ENCODE data around the gene SRRD. TPM values are rescaled to one million over a fixed set of nuclear protein-coding genes. Genes with fewer than 3 reads are reported as not detected.

Gene SRRD
- total RNA-seq, 1 experiment from 2014 or later: 25.1 TPM

DNA sequence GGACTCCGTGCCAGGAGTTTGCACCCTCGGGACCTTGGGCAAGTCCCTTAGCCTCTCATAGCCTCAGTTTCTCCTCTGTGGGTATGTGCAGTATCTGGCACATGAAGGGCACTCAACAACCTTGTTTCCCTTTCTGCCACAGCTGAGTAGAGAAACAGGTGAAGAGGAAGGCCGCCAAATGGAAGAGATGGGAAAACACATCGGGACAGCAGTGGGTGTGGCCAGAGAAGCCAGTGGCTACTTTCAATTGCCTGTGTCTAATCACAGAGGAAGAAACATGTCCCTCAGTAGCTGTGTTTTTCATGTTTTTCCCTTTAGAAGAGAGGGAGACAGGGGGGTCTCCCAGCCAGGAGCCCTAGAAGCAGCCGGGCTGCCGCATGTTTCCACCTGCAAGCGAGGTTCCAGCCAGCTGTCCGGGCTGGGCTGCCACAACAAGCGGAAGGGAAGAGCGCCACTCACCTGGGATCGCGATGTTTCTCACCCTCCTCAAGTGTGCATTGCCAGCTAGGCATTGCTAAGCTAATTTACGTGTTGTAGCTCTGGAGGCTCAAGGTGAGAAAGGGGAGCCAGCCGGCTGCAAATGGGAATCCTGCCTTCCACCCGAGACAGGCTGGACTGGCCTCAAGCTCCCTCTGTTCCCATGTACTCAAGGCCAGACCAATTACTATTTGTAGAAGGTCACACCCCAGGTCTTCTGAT, 38.0 kb upstream of the SRRD start:
- no peaks in the 10 kb centered on the region for H3K9me3 Mint-ChIP-seq
- no peak for ATAC-seq
- ChIA-PET CTCF (interaction anchor here (0.9 to 4.4 kb wide), 7 partner anchors 15 to 233 kb away, joined by 3 to 22 read pairs (median 4); no protein-coding TSS in a partner anchor), POLR2A (no interaction called here)
- H3K27me3 Mint-ChIP-seq (ENCODE audit: low read depth): no peaks in the 10 kb centered on the region
- H3K36me3 Mint-ChIP-seq: no peaks in the 10 kb centered on the region
- peak overlapping the region; percentile 12; the same call in 1 of the 2 replicates for H3K27ac Mint-ChIP-seq
- no peak overlapping the region for H3K4me3 Mint-ChIP-seq
- peaks cover 5% of the 10 kb centered on the region for H3K4me1 Mint-ChIP-seq
- DNase-seq (ENCODE audit: low spot score): no peak
- TF ChIP-seq TEAD1 (CRISPR knock-in tag; IDR thresholded peaks at IDR 0.05): no peak
- TF ChIP-seq, protein P1, sequence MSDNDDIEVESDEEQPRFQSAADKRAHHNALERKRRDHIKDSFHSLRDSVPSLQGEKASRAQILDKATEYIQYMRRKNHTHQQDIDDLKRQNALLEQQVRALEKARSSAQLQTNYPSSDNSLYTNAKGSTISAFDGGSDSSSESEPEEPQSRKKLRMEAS (CRISPR knock-in tag; IDR thresholded peaks at IDR 0.05): no peak

DNA sequence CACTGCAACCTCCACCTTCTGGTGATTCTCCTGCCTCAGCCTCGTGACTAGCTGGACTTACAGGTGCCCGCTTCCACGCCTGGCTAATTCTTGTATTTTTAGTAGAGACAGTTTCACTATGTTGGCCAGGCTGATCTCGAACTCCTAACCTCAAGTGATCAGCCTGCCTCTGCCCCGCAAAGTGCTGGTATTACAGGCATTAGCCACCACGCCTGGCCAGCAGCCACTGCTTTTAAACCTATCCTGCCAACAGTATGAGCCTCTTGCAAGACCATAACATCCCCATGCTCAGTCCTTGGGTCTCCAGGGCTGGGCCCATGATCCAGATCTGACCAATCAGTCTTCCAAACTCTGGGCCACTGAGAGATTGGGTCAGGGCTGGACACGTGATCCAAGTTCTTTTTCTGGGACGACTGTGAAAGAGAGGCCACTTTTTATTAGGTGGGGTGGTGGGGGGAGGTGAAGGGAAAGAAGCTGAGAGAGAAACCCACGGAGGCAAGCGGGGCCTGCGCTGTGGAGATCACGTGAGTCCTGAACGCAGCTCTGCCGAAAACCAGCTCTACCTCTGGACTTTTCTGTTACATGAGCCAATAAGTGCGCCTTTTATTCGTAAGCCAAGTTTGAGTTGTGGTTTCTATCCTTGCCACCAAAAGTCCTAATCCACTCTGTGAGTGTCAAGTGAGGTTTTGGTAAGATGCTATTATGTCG, 36.7 kb upstream of the SRRD start:
- peak overlapping the region; percentile 77 for H3K27ac Mint-ChIP-seq
- peaks cover 6% of the 10 kb centered on the region for H3K36me3 Mint-ChIP-seq
- no peaks in the 10 kb centered on the region for H3K27me3 Mint-ChIP-seq (ENCODE audit: low read depth)
- POLR2A ChIA-PET: no interaction called here
- H3K4me1 Mint-ChIP-seq: peaks cover 5% of the 10 kb centered on the region
- no peaks in the 10 kb centered on the region for H3K9me3 Mint-ChIP-seq
- CTCF ChIA-PET: interaction anchor here (0.9 to 4.4 kb wide), 5 partner anchors 14 to 232 kb away, joined by 3 to 22 read pairs (median 4); no protein-coding TSS in a partner anchor
- DNase-seq (ENCODE audit: low spot score) (no peak), ATAC-seq (no peak)
- no peak for TF ChIP-seq CREB1 (CRISPR knock-in tag; IDR thresholded peaks at IDR 0.05)
- TF ChIP-seq HMGA2 (CRISPR knock-in tag; IDR thresholded peaks at IDR 0.05): no peak
- TF ChIP-seq, protein P2, sequence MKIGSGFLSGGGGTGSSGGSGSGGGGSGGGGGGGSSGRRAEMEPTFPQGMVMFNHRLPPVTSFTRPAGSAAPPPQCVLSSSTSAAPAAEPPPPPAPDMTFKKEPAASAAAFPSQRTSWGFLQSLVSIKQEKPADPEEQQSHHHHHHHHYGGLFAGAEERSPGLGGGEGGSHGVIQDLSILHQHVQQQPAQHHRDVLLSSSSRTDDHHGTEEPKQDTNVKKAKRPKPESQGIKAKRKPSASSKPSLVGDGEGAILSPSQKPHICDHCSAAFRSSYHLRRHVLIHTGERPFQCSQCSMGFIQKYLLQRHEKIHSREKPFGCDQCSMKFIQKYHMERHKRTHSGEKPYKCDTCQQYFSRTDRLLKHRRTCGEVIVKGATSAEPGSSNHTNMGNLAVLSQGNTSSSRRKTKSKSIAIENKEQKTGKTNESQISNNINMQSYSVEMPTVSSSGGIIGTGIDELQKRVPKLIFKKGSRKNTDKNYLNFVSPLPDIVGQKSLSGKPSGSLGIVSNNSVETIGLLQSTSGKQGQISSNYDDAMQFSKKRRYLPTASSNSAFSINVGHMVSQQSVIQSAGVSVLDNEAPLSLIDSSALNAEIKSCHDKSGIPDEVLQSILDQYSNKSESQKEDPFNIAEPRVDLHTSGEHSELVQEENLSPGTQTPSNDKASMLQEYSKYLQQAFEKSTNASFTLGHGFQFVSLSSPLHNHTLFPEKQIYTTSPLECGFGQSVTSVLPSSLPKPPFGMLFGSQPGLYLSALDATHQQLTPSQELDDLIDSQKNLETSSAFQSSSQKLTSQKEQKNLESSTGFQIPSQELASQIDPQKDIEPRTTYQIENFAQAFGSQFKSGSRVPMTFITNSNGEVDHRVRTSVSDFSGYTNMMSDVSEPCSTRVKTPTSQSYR (CRISPR knock-in tag; IDR thresholded peaks at IDR 0.05): no peak
- TF ChIP-seq, protein P3, sequence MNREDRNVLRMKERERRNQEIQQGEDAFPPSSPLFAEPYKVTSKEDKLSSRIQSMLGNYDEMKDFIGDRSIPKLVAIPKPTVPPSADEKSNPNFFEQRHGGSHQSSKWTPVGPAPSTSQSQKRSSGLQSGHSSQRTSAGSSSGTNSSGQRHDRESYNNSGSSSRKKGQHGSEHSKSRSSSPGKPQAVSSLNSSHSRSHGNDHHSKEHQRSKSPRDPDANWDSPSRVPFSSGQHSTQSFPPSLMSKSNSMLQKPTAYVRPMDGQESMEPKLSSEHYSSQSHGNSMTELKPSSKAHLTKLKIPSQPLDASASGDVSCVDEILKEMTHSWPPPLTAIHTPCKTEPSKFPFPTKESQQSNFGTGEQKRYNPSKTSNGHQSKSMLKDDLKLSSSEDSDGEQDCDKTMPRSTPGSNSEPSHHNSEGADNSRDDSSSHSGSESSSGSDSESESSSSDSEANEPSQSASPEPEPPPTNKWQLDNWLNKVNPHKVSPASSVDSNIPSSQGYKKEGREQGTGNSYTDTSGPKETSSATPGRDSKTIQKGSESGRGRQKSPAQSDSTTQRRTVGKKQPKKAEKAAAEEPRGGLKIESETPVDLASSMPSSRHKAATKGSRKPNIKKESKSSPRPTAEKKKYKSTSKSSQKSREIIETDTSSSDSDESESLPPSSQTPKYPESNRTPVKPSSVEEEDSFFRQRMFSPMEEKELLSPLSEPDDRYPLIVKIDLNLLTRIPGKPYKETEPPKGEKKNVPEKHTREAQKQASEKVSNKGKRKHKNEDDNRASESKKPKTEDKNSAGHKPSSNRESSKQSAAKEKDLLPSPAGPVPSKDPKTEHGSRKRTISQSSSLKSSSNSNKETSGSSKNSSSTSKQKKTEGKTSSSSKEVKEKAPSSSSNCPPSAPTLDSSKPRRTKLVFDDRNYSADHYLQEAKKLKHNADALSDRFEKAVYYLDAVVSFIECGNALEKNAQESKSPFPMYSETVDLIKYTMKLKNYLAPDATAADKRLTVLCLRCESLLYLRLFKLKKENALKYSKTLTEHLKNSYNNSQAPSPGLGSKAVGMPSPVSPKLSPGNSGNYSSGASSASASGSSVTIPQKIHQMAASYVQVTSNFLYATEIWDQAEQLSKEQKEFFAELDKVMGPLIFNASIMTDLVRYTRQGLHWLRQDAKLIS (CRISPR knock-in tag; IDR thresholded peaks at IDR 0.05; ENCODE audit: borderline replicate concordance): no peak
- TF ChIP-seq, protein P4, sequence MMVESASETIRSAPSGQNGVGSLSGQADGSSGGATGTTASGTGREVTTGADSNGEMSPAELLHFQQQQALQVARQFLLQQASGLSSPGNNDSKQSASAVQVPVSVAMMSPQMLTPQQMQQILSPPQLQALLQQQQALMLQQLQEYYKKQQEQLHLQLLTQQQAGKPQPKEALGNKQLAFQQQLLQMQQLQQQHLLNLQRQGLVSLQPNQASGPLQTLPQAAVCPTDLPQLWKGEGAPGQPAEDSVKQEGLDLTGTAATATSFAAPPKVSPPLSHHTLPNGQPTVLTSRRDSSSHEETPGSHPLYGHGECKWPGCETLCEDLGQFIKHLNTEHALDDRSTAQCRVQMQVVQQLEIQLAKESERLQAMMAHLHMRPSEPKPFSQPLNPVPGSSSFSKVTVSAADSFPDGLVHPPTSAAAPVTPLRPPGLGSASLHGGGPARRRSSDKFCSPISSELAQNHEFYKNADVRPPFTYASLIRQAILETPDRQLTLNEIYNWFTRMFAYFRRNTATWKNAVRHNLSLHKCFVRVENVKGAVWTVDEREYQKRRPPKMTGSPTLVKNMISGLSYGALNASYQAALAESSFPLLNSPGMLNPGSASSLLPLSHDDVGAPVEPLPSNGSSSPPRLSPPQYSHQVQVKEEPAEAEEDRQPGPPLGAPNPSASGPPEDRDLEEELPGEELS (CRISPR knock-in tag; IDR thresholded peaks at IDR 0.05): no peak
- TF ChIP-seq MYBL2 (CRISPR knock-in tag; IDR thresholded peaks at IDR 0.05): no peak
- TF ChIP-seq, protein P5, sequence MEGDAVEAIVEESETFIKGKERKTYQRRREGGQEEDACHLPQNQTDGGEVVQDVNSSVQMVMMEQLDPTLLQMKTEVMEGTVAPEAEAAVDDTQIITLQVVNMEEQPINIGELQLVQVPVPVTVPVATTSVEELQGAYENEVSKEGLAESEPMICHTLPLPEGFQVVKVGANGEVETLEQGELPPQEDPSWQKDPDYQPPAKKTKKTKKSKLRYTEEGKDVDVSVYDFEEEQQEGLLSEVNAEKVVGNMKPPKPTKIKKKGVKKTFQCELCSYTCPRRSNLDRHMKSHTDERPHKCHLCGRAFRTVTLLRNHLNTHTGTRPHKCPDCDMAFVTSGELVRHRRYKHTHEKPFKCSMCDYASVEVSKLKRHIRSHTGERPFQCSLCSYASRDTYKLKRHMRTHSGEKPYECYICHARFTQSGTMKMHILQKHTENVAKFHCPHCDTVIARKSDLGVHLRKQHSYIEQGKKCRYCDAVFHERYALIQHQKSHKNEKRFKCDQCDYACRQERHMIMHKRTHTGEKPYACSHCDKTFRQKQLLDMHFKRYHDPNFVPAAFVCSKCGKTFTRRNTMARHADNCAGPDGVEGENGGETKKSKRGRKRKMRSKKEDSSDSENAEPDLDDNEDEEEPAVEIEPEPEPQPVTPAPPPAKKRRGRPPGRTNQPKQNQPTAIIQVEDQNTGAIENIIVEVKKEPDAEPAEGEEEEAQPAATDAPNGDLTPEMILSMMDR (IDR thresholded peaks at IDR 0.05): no peak
- no peak for TF ChIP-seq ZNF671 (CRISPR knock-in tag; IDR thresholded peaks at IDR 0.05)
- no peak for TF ChIP-seq ZNF232 (CRISPR knock-in tag; IDR thresholded peaks at IDR 0.05)
- TF ChIP-seq, protein P6, sequence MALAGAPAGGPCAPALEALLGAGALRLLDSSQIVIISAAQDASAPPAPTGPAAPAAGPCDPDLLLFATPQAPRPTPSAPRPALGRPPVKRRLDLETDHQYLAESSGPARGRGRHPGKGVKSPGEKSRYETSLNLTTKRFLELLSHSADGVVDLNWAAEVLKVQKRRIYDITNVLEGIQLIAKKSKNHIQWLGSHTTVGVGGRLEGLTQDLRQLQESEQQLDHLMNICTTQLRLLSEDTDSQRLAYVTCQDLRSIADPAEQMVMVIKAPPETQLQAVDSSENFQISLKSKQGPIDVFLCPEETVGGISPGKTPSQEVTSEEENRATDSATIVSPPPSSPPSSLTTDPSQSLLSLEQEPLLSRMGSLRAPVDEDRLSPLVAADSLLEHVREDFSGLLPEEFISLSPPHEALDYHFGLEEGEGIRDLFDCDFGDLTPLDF (CRISPR knock-in tag; IDR thresholded peaks at IDR 0.05): no peak
- TF ChIP-seq ETV6 (CRISPR knock-in tag; IDR thresholded peaks at IDR 0.05): no peak
- no peak for TF ChIP-seq ZNF138 (CRISPR knock-in tag; conservative IDR thresholded peaks at IDR 0.05)
- TF ChIP-seq IRF2 (CRISPR knock-in tag; IDR thresholded peaks at IDR 0.05; ENCODE audit: borderline replicate concordance, low read depth): no peak
- TF ChIP-seq, protein P7, sequence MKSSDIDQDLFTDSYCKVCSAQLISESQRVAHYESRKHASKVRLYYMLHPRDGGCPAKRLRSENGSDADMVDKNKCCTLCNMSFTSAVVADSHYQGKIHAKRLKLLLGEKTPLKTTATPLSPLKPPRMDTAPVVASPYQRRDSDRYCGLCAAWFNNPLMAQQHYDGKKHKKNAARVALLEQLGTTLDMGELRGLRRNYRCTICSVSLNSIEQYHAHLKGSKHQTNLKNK (CRISPR knock-in tag; IDR thresholded peaks at IDR 0.05): no peak
- TF ChIP-seq, protein P8, sequence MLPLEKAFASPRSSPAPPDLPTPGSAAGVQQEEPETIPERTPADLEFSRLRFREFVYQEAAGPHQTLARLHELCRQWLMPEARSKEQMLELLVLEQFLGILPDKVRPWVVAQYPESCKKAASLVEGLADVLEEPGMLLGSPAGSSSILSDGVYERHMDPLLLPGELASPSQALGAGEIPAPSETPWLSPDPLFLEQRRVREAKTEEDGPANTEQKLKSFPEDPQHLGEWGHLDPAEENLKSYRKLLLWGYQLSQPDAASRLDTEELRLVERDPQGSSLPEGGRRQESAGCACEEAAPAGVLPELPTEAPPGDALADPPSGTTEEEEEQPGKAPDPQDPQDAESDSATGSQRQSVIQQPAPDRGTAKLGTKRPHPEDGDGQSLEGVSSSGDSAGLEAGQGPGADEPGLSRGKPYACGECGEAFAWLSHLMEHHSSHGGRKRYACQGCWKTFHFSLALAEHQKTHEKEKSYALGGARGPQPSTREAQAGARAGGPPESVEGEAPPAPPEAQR (CRISPR knock-in tag; IDR thresholded peaks at IDR 0.05): no peak
- TF ChIP-seq KAT7 (CRISPR knock-in tag; IDR thresholded peaks at IDR 0.05; ENCODE audit: borderline replicate concordance): no peak
- no peak for TF ChIP-seq NFE2L1 (CRISPR knock-in tag; IDR thresholded peaks at IDR 0.05)
- TF ChIP-seq CREM (CRISPR knock-in tag; IDR thresholded peaks at IDR 0.05): no peak
- H3K4me3 Mint-ChIP-seq: no peak overlapping the region
